Gastroesophageal sphincter (tissue), 3 donors: ENCODE results near the gene ENTPD2.

Source experiments
- POLR2A ChIP-seq, 2 donors: fragments of 450-650 bp; IDR thresholded peaks; one replicate each; pipeline ENCODE4 v1.6.1; 2017; ENCODE audit warnings: antibody characterized with exemption in 2 of 2, mild to moderate bottlenecking in 2 of 2, moderate library complexity in 1 of 2
- POLR2AphosphoS5 ChIP-seq: sonication (generic); formaldehyde crosslinking; IDR thresholded peaks from one replicate; pipeline ENCODE4 v1.6.1; 2017; ENCODE audit warnings: antibody characterized with exemption
- TF ChIP-seq, protein P1 (sequence below), 4 experiments: fragments of 200-600 bp in 2 of 4; fragments of 450-650 bp in 2 of 4; sonication (generic) in 1 of 4; IDR thresholded peaks; one replicate each; pipeline ENCODE4 v1.5.1; 2017 to 2019; ENCODE audit warnings: antibody characterized with exemption in 4 of 4, mild to moderate bottlenecking in 2 of 4, moderate library complexity in 2 of 4

DNA sequence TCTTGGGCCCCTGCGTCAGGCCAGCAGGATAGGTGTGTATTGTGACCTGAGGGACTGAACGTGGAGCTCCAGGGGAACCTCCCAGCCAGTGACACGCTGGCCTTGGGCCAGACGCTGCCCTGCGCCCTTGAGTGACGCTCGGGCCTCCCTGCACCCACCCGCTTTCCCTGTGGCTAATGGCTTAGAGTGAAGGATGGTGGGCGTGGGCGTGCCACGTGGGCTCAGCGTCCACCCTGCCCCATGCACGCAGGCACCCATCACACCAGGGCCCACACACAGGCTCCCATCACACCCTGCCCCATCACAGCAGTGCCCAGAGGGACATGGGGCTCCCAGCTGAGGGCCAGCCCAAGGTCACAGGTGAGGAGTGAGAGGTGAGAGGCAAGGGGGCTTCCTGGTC lies 16.8 kb downstream of the ENTPD2 start:
- TF ChIP-seq, protein P1, sequence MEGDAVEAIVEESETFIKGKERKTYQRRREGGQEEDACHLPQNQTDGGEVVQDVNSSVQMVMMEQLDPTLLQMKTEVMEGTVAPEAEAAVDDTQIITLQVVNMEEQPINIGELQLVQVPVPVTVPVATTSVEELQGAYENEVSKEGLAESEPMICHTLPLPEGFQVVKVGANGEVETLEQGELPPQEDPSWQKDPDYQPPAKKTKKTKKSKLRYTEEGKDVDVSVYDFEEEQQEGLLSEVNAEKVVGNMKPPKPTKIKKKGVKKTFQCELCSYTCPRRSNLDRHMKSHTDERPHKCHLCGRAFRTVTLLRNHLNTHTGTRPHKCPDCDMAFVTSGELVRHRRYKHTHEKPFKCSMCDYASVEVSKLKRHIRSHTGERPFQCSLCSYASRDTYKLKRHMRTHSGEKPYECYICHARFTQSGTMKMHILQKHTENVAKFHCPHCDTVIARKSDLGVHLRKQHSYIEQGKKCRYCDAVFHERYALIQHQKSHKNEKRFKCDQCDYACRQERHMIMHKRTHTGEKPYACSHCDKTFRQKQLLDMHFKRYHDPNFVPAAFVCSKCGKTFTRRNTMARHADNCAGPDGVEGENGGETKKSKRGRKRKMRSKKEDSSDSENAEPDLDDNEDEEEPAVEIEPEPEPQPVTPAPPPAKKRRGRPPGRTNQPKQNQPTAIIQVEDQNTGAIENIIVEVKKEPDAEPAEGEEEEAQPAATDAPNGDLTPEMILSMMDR (IDR thresholded peaks at IDR 0.05): no peak
- TF ChIP-seq POLR2A (IDR thresholded peaks at IDR 0.05) (no peak), POLR2AphosphoS5 (no peak)
